ENCODE measurements around the gene HCFC1. TPM values are rescaled to one million over a fixed set of nuclear protein-coding genes. Genes with fewer than 3 reads are reported as not detected.

Gene HCFC1
- total and polyA plus RNA-seq, 11 donors, result 11.8 to 72.6 (median 33.8) TPM

DNA sequence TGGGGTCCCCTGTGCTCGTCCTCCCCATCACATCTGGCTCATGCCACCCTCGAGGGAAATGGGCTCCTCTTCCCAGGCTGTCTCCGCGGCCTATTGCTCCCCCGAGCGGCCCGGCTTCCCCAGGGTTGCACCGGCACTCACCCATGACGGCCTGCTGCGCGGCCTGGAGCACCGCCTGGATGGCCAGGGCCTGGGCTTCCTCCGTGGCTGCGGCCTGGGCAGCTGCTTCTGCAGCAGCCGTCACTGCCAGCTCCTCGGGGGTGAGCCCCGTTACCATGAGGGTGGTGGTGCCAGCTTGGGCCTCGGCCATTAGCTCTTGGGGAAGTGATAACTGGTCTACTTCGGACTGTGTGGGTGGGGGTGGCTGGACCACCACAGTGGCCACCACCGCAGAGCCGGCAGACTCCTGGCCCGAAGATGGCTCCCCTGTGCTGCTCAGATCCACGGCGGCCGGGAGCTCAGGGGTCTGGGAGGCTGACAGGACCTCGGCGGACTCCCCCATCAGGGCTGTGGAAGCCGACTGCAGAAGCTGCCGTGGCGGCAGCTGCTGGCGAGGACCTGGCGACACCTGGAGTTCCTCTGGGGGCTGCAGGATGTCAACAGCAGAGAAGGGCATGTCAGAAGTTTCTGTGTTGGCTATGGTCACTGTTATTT lies 19.1 kb downstream of the HCFC1 start:
- Histone ChIP-seq H3K27me3 (no peaks in the 10 kb centered on the region), H3K9me3 (no peaks in the 10 kb centered on the region), H3K27ac (peak overlapping the region in 6 of 12 donors; percentile 32 to 86 (median 48)), H3K4me1 (peaks cover 0 to 33% (median 8%) of the 10 kb centered on the region in 12 donors), H3K4me3 (no peak overlapping the region), H3K36me3 (peaks cover 0 to 87% (median 63%) of the 10 kb centered on the region in 9 donors)
- ATAC-seq, result no peak
- TF ChIP-seq, protein P1, sequence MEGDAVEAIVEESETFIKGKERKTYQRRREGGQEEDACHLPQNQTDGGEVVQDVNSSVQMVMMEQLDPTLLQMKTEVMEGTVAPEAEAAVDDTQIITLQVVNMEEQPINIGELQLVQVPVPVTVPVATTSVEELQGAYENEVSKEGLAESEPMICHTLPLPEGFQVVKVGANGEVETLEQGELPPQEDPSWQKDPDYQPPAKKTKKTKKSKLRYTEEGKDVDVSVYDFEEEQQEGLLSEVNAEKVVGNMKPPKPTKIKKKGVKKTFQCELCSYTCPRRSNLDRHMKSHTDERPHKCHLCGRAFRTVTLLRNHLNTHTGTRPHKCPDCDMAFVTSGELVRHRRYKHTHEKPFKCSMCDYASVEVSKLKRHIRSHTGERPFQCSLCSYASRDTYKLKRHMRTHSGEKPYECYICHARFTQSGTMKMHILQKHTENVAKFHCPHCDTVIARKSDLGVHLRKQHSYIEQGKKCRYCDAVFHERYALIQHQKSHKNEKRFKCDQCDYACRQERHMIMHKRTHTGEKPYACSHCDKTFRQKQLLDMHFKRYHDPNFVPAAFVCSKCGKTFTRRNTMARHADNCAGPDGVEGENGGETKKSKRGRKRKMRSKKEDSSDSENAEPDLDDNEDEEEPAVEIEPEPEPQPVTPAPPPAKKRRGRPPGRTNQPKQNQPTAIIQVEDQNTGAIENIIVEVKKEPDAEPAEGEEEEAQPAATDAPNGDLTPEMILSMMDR (IDR thresholded peaks at IDR 0.05), result no peak
- no peak for TF ChIP-seq POLR2A (IDR thresholded peaks at IDR 0.05)
- 89 to 94% (median 89%) methylated on average over 30 to 32 of the region's 32 CpGs for WGBS, 4 donors
- DNase-seq, result no peak
- intact Hi-C loops (cut with DNase I), result loop anchor here in 9 of 10 donors (1.0 to 10.0 kb wide), 5 partner anchors 188 to 994 kb away; partner anchors contain the start of gene PLXNB3 (in 9 of the 9)

DNA sequence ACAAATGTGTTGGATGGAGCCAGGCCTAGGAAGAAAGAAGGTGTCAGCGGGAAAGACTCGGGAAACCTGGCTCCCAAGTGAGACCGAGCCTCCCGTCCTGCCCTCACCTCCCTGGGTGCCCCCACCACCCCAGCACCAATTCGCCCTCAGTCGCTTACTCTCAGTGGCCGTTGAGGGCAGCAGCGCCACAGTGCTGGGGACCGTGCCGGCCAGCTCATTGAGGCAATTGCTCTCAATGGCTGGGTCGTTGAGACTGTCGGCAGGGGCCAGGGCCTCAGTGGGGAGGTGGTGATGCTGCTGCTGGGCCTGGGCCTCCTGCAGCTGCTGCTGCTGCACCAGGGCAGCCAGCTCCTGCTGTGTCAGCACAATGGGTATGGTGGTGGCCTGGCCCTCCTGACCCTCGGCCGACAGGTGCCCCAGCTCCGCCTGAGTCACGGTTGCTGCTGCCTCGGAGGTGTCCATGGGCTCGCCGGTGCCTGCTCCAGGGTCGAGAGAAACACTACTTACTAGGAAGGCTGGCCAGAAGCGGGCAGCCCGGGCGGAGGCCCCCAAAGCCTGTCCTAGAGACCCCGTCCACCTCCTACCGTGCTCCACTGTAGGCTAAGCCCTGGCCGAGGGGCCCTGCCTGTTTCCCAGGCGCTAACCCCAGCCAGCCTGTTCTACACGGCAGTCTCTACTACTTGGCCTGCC lies 19.8 kb downstream of the HCFC1 start:
- H3K27ac ChIP-seq, result peak overlapping the region in 1 of 12 donors; percentile 86
- ATAC-seq (no peak), DNase-seq (no peak)
- intact Hi-C loops (cut with DNase I), result loop anchor here in 9 of 10 donors (2.0 to 10.0 kb wide), 4 partner anchors 187 to 993 kb away; partner anchors contain the start of gene PLXNB3 (in 8 of the 9)
- 92 to 95% (median 93%) methylated on average over 15 to 28 of the region's 28 CpGs for WGBS, 4 donors
- H3K4me1 ChIP-seq, result peaks cover 0 to 40% (median 9%) of the 10 kb centered on the region in 12 donors
- H3K4me3 ChIP-seq, result no peak overlapping the region
- H3K36me3 ChIP-seq, result peaks cover 0 to 80% (median 57%) of the 10 kb centered on the region in 9 donors
- no peaks in the 10 kb centered on the region for H3K9me3 ChIP-seq
- TF ChIP-seq, protein P1 (IDR thresholded peaks at IDR 0.05), result no peak
- TF ChIP-seq POLR2A (IDR thresholded peaks at IDR 0.05), result no peak
- H3K27me3 ChIP-seq, result no peaks in the 10 kb centered on the region

DNA sequence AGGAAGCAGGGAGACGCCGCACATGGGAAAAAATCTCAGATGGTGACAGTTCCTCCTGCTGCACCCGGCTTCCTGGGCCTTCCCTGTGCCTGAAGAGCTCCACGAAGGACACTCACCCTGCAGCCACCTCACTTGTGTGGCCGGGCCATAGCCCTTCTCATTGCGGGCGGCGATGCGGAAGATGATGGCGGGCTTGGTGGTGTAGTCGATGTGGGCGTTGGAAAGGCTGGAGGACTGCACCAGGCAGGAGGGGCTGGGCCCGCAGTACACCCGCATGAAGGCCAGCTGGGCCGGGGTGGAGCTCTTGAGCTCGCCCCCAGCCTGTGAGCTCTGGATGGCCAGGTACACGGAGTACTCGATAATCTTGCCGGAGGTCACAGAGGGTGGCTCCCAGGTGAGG lies 21.5 kb downstream of the HCFC1 start:
- Histone ChIP-seq H3K9me3 (no peaks in the 10 kb centered on the region), H3K4me1 (peaks cover 0 to 40% (median 9%) of the 10 kb centered on the region in 12 donors), H3K36me3 (peaks cover 0 to 63% (median 49%) of the 10 kb centered on the region in 9 donors), H3K27ac (peak overlapping the region in 5 of 12 donors; percentile 66 to 86 (median 72)), H3K27me3 (peaks cover 0 to under 1% (median 0%) of the 10 kb centered on the region in 9 donors), H3K4me3 (no peak overlapping the region)
- DNase-seq (no peak), ATAC-seq (no peak)
- WGBS, 4 donors, result 82 to 93% (median 88%) methylated on average over 19 of the region's 19 CpGs
- intact Hi-C loops (cut with DNase I), result loop anchor here in 6 of 10 donors (5.0 to 10.0 kb wide), 2 partner anchors 188 to 415 kb away; partner anchors contain the start of gene PLXNB3 (in 5 of the 6)
- no peak for TF ChIP-seq POLR2A (IDR thresholded peaks at IDR 0.05)
- TF ChIP-seq, protein P1 (IDR thresholded peaks at IDR 0.05), result no peak
